Measurements from ENCODE around the gene ALX3.
"Not testable (repeated sequence)": the region's sequence is repeated elsewhere in the genome, so short reads cannot be mapped to it uniquely, and the experiment has no call there.

The ALX3 gene

GRCh38 chr1:110088739-110089316 is 18.4 kb upstream of the ALX3 start:
- FAIRE-seq = no peak

GRCh38 chr1:110087812-110088738 is 17.6 kb upstream of the ALX3 start:
- no peak for FAIRE-seq

- FAIRE-seq = no peak
Measured at GRCh38 chr1:110086961-110087360, 16.5 kb upstream of the ALX3 start.

GRCh38 chr1:110085671-110086070 is 15.2 kb upstream of the ALX3 start:
- no peak for FAIRE-seq

- no peak for FAIRE-seq
Measured at GRCh38 chr1:110084227-110085078, 14.0 kb upstream of the ALX3 start.

- FAIRE-seq = no peak
Measured at GRCh38 chr1:110083866-110084226, 13.4 kb upstream of the ALX3 start.

GRCh38 chr1:110083061-110083865 is 12.8 kb upstream of the ALX3 start:
- FAIRE-seq = no peak

GRCh38 chr1:110082477-110082876 is 12.0 kb upstream of the ALX3 start:
- no peak for FAIRE-seq

GRCh38 chr1:110081061-110081460 is 10.6 kb upstream of the ALX3 start:
- no peak for FAIRE-seq

GRCh38 chr1:110079995-110080394 is 9.5 kb upstream of the ALX3 start:
- FAIRE-seq = not testable (repeated sequence)

- FAIRE-seq = no peak
Measured at GRCh38 chr1:110076789-110077500, 6.5 kb upstream of the ALX3 start.

- no peak for FAIRE-seq
Measured at GRCh38 chr1:110074166-110074565, 3.7 kb upstream of the ALX3 start.

- no peak for FAIRE-seq
Measured at GRCh38 chr1:110070282-110070669, 196 bp downstream of the ALX3 start.

- FAIRE-seq = no peak
Measured at GRCh38 chr1:110069404-110070281, 829 bp downstream of the ALX3 start.

GRCh38 chr1:110068646-110069403 is 1.6 kb downstream of the ALX3 start:
- FAIRE-seq = no peak

GRCh38 chr1:110067893-110068645 is 2.4 kb downstream of the ALX3 start:
- no peak for FAIRE-seq

GRCh38 chr1:110067479-110067892 is 3.0 kb downstream of the ALX3 start:
- no peak for FAIRE-seq

- no peak for FAIRE-seq
Measured at GRCh38 chr1:110065841-110066240, 4.6 kb downstream of the ALX3 start.
